Ishikawa (cell line): Measurements from ENCODE around the gene HPSE.

Source experiments
- CEBPB ChIP-seq: IDR thresholded peaks from 2 replicates; pipeline ENCODE4 v1.6.1; 2012
- CREB1 ChIP-seq: IDR thresholded peaks from 2 replicates; pipeline ENCODE4 v1.6.1; 2012; ENCODE audit warnings: low read depth
- EGR1 ChIP-seq: IDR thresholded peaks from 2 replicates; pipeline ENCODE4 v1.6.1; 2012
- RAD21 ChIP-seq: IDR thresholded peaks from 2 replicates; pipeline ENCODE4 v1.6.1; 2012; ENCODE audit warnings: low read depth
- ZBTB7A ChIP-seq: IDR thresholded peaks from 2 replicates; pipeline ENCODE4 v1.6.1; 2012; ENCODE audit warnings: low read depth

DNA sequence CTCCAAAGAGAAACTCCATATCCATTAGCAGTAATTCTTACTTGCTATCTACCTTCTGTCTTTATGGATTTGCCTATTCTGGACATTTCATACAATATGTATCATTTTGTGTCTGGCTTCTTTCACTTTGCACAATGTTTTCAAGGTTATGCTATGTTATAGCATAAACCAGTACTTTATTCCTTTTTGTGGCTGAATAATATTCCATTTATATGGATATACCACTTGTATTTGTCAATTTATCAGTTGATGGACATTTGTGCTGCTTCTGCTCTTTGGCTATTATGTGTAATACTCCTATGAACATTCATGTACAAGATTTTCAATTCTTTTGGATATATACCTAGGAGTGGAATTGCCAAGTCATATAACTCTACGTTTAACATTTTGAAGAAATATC, 18.9 kb upstream of the HPSE start:
- TF ChIP-seq RAD21 (no peak), ZBTB7A (no peak), CEBPB (no peak), CREB1 (no peak), EGR1 (no peak)
